ENCODE data around the gene ZNF573. TPM values are rescaled to one million over a fixed set of nuclear protein-coding genes. Genes with fewer than 3 reads are reported as not detected.

The ZNF573 gene
- total and polyA plus RNA-seq, 2 of the 13 experiments (the other 11 are each of a cell fraction or from before 2014, with no cell fraction given), result 3.1 to 9.3 TPM

DNA sequence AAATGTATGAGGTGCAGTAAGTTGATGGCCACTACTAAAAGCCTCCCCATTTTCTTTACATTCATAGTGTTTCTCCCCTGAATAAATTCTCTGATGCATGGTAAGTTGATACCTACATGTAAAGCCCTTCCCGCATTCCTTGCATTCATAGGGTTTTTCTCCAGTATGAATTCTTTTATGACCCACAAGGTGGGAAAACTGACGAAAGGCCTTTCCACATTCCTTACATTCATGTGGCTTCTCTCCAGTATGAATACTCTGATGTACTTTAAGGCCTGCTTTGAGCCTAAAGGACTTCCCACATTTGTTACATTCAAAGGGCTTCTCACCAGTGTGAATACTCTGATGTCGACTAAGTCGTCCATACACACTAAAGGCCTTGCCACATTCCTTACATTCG, 80.3 kb downstream of the ZNF573 start (continued):
- TF ChIP-seq, protein P1, sequence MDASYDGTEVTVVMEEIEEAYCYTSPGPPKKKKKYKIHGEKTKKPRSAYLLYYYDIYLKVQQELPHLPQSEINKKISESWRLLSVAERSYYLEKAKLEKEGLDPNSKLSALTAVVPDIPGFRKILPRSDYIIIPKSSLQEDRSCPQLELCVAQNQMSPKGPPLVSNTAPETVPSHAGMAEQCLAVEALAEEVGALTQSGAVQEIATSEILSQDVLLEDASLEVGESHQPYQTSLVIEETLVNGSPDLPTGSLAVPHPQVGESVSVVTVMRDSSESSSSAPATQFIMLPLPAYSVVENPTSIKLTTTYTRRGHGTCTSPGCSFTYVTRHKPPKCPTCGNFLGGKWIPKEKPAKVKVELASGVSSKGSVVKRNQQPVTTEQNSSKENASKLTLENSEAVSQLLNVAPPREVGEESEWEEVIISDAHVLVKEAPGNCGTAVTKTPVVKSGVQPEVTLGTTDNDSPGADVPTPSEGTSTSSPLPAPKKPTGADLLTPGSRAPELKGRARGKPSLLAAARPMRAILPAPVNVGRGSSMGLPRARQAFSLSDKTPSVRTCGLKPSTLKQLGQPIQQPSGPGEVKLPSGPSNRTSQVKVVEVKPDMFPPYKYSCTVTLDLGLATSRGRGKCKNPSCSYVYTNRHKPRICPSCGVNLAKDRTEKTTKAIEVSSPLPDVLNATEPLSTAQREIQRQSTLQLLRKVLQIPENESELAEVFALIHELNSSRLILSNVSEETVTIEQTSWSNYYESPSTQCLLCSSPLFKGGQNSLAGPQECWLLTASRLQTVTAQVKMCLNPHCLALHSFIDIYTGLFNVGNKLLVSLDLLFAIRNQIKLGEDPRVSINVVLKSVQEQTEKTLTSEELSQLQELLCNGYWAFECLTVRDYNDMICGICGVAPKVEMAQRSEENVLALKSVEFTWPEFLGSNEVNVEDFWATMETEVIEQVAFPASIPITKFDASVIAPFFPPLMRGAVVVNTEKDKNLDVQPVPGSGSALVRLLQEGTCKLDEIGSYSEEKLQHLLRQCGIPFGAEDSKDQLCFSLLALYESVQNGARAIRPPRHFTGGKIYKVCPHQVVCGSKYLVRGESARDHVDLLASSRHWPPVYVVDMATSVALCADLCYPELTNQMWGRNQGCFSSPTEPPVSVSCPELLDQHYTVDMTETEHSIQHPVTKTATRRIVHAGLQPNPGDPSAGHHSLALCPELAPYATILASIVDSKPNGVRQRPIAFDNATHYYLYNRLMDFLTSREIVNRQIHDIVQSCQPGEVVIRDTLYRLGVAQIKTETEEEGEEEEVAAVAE (CRISPR knock-in tag; IDR thresholded peaks at IDR 0.05; ENCODE audit: borderline replicate concordance), result no peak
- TF ChIP-seq ZNF615 (CRISPR knock-in tag; IDR thresholded peaks at IDR 0.05; ENCODE audit: borderline replicate concordance) (no peak), PAWR (CRISPR knock-in tag; IDR thresholded peaks at IDR 0.05; ENCODE audit: borderline replicate concordance) (no peak)

DNA sequence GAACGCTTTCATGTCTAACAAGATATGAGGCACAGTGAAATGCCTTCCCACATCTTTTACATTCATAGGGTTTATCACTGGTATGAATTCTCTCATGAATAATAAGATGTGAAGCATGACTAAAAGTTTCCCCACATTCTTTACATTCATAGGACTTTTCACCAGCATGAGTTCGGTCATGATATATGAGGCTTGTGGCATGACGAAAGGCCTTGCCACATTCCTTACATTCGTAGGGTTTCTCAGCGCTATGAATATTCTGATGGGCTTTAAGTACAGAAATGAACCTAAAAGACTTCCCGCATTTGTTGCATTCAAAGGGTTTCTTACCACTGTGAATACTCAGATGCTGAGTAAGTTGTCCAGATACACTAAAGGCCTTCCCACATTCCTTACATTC, 81.2 kb downstream of the ZNF573 start:
- no peak overlapping the region for H3K4me3 ChIP-seq (replicated peaks in 1 of 3; ENCODE audit: insufficient read depth in 1 of 3, low read depth in 2 of 3, low read length in 3 of 3)
- ATAC-seq (no peak), FAIRE-seq (no peak), DNase-seq (ENCODE audit: low spot score) (no peak)
- H3K4me1 ChIP-seq (ENCODE audit: insufficient read depth, low read length), result peaks cover 3% of the 10 kb centered on the region; the same call in 1 of the 2 replicates
- 95% methylated on average over 6 of the region's 6 CpGs for WGBS (ENCODE audit: low lambda C conversion rate)
- no TSS peak for BruUV-seq (replicated peaks)
- H3K27me3 ChIP-seq (ENCODE audit: control insufficient read depth in 1 of 2, insufficient read depth in 2 of 2, low read length in 2 of 2), result no peaks in the 10 kb centered on the region
- no peak overlapping the region for H3K27ac ChIP-seq (ENCODE audit: extremely low read length, insufficient read depth, low read length)
- no peak overlapping the region for H3K4me2 ChIP-seq (ENCODE audit: low read depth, low read length)
- H3K9me3 ChIP-seq (ENCODE audit: low read length), result no peaks in the 10 kb centered on the region
- no peaks in the 10 kb centered on the region for H4K20me1 ChIP-seq (ENCODE audit: insufficient read depth, low read length)
- no peak overlapping the region for H2AFZ ChIP-seq (ENCODE audit: low read length)
- ChIA-PET CTCF (ENCODE audit: low intra/inter-chr PET ratio, low total read pairs) (no interaction called here), POLR2A (no interaction called here)
- H3K9ac ChIP-seq (ENCODE audit: insufficient read depth, low read depth, low read length), result no peak overlapping the region
- intact Hi-C loops (cut with micrococcal nuclease; ENCODE audit: unreplicated experiment) (loop anchor here (10.0 kb wide), 1 partner anchor 233 kb away; the partner anchor contains the start of genes ZNF569 and ZNF570), in situ Hi-C loops (cut with HindIII; ENCODE audit: extremely low pct_ligation_motif_present, low pct_unique_long_range_greater_than_20kb) (no loop called here)
- H3K36me3 ChIP-seq (replicated peaks in 1 of 2; ENCODE audit: control insufficient read depth in 1 of 2, insufficient read depth in 2 of 2, low read length in 2 of 2), result peaks cover 0 to 8% of the 10 kb centered on the region in 2 experiments; a peak in 3 of 5 replicates
- H3K79me2 ChIP-seq (ENCODE audit: insufficient read depth, low read length), result no peaks in the 10 kb centered on the region
- TF ChIP-seq HOXA5 (CRISPR knock-in tag; IDR thresholded peaks at IDR 0.05) (no peak), ZNF484 (CRISPR knock-in tag; IDR thresholded peaks at IDR 0.05; ENCODE audit: borderline replicate concordance, low read depth) (no peak), ATAD3A (CRISPR knock-in tag; IDR thresholded peaks at IDR 0.05) (no peak), ZFYVE20 (CRISPR knock-in tag; IDR thresholded peaks at IDR 0.05; ENCODE audit: borderline replicate concordance, low read depth) (no peak), JUND (CRISPR knock-in tag; IDR thresholded peaks at IDR 0.05) (no peak), POLR2G (IDR thresholded peaks at IDR 0.05; ENCODE audit: low read depth, low read length) (no peak), ASH2L (IDR thresholded peaks at IDR 0.05; ENCODE audit: insufficient read length, low read depth, low read length) (no peak)
- TF ChIP-seq, protein P2, sequence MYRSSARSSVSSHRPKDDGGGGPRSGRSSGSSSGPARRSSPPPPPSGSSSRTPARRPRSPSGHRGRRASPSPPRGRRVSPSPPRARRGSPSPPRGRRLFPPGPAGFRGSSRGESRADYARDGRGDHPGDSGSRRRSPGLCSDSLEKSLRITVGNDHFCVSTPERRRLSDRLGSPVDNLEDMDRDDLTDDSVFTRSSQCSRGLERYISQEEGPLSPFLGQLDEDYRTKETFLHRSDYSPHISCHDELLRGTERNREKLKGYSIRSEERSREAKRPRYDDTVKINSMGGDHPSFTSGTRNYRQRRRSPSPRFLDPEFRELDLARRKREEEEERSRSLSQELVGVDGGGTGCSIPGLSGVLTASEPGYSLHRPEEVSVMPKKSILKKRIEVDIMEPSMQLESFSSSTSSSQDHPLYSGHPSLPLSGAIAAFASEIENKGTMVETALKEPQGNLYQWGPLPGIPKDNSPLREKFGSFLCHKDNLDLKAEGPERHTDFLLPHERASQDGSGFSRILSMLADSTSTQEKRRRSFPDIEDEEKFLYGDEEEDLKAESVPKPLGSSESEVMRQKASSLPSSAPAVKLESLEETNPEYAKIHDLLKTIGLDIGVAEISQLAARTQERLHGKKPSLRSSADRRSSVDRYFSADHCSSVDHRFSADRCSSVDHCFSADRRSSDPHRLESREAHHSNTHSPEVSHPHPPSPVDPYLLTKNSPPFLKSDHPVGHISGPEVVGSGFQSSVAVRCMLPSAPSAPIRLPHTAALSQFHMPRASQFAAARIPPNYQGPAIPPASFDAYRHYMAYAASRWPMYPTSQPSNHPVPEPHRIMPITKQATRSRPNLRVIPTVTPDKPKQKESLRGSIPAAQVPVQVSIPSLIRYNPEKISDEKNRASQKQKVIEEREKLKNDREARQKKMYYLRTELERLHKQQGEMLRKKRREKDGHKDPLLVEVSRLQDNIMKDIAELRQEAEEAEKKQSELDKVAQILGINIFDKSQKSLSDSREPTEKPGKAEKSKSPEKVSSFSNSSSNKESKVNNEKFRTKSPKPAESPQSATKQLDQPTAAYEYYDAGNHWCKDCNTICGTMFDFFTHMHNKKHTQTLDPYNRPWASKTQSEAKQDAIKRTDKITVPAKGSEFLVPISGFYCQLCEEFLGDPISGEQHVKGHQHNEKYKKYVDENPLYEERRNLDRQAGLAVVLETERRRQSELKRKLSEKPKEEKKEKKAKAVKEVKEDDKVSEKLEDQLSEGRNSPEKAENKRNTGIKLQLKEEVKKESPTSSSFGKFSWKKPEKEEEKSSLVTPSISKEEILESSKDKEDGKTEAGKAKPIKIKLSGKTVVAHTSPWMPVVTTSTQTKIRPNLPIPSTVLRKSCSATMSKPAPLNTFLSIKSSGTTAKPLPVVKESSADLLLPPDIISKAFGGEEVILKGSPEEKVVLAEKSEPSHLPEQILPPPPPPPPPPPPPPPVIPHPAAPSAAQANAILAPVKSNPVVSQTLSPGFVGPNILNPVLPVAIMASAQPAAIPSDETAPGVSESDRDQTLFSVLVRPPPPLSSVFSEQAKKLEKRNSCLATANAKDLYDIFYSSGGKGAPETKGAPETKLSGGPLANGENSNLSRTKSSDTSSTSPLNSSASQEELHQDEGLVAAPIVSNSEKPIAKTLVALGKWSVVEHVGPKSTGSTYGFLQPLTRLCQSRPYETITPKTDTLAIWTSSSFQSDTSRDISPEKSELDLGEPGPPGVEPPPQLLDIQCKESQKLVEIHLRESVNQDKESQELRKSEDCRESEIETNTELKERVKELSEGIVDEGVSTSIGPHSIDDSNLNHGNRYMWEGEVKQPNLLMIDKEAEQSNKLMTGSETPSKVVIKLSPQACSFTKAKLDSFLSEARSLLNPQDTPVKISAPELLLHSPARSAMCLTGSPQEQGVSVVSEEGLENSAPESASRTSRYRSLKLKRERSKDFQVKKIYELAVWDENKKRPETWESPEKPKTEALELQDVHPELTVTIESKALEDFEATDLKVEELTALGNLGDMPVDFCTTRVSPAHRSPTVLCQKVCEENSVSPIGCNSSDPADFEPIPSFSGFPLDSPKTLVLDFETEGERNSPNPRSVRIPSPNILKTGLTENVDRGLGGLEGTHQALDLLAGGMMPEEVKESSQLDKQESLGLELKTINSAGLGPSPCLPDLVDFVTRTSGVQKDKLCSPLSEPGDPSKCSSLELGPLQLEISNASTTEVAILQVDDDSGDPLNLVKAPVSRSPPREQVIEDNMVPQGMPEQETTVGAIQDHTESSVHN (CRISPR knock-in tag; IDR thresholded peaks at IDR 0.05), result no peak

All from HepG2 (cell line).